Dermis lymphatic vessel endothelial cell (primary cell): ENCODE measurements around the gene GRK6. TPM values are rescaled to one million over a fixed set of nuclear protein-coding genes. Genes with fewer than 3 reads are reported as not detected.

Source experiments
- total RNA-seq: library from RNA; depleted of rRNA; stranded (reverse); fragments of >200 nt; gene quantifications from 2 replicates; pipeline ENCODE4 v1.2.1, GENCODE V29; 2014

The GRK6 gene
- total RNA-seq, result 13.1 and 15.0 TPM in 2 replicates

DNA sequence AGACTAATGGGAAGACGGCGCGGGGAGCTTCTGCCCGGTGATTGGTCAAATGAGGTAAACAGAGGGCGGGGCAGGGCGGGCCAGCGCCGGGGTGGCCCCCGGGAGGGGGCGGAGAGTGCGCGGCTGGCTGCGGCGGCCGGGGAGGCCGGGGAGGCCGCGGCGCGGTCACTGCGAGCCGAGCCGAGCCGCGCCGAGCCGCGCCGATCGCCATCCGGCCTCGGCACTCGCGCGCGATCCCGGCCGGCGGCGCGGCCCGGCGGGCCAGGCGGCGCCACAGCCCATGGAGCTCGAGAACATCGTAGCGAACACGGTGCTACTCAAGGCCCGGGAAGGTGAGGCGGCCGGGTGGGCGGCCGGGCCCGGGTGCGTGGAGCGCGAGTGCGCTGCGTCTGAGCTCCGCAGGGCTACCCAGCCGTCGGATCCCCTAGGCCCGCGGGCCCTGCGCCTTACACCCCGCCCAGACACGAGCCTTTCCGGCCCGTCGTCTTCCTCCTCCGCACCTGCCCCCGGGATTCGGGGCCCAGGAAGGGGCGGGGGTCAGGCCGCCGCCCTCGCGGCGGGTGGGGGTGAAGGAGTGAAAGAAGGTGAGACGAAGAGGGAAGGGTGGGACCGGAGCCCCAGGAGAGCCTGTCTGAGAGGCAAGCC is at the start of gene GRK6:
GRK6 (plus strand) TSS at position 111 of the 645 bp plus-strand sequence; CDS start at position 281, 170 bp downstream.

DNA sequence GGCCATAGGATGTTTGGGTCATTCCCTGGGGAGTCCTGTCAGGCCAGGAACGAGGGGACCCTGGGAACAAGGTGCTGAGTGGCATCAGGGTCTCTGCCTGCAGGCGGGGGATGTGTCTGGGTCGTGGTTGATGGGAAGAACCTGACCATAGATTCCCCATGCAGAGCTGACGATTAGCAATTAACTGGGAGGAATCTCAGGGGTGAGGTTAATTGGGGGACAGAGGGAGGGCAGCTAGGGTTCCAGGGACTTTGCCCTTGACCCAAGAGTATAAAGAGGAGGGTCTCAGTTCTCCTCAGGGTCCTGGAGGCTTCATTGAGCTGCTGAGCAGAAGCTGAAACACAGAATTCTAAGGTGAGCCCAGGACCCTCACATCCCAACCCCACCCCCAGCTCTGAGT is 42.3 kb upstream of the GRK6 start, which contains the start of gene SLC34A1:
SLC34A1 (plus strand) TSS at position 301 of the 400 bp plus-strand sequence. CDS start 1,308 bp downstream, outside the sequence.

GRCh38 chr5:177399997-177400868 is 26.2 kb upstream of the GRK6 start, which contains the start of gene PFN3:
TSS of gene PFN3 (minus strand) at chr5:177400661. CDS start at chr5:177400576, 85 bp downstream.

GRCh38 chr5:177409043-177409801 is 17.3 kb upstream of the GRK6 start, which contains the start of gene F12:
TSS of gene F12 (minus strand) at chr5:177409564. CDS start at chr5:177409527, 37 bp downstream.

GRCh38 chr5:177446200-177447065 is 20.0 kb downstream of the GRK6 start, which contains the start of gene PRR7:
TSS of gene PRR7 (plus strand) at chr5:177446814. CDS start at chr5:177455068, 8,254 bp downstream.

GRCh38 chr5:177473443-177474001 is 47.0 kb downstream of the GRK6 start, which contains the start of gene DBN1:
TSS of gene DBN1 (minus strand) at chr5:177473634. CDS start at chr5:177473521, 113 bp downstream.

Other genes starting within 250 kb of the GRK6 start
- 12.4 and 14.0 TPM in 2 replicates for gene RAB24, start 123.0 kb upstream of the GRK6 start, total RNA-seq
- 80.0 and 94.9 TPM in 2 replicates for gene PRELID1, start 122.9 kb upstream of the GRK6 start, total RNA-seq
- 3.9 and 4.2 TPM in 2 replicates for gene MXD3, start 114.8 kb upstream of the GRK6 start, total RNA-seq
- 322 and 383 TPM in 2 replicates for gene LMAN2, start 75.0 kb upstream of the GRK6 start, total RNA-seq
- 4.6 and 5.1 TPM in 2 replicates for gene RGS14, start 68.8 kb upstream of the GRK6 start, total RNA-seq
- gene SLC34A1, start 42.2 kb upstream of the GRK6 start, total RNA-seq, result not detected in 2 replicates
- not detected in 2 replicates for gene PFN3, start 26.0 kb upstream of the GRK6 start, total RNA-seq
- 0.54 and 0.77 TPM in 2 replicates for gene F12, start 17.1 kb upstream of the GRK6 start, total RNA-seq
- 1.3 and 1.6 TPM in 2 replicates for gene PRR7, start 20.1 kb downstream of the GRK6 start, total RNA-seq
- 91.8 and 130 TPM in 2 replicates for gene DBN1, start 47.0 kb downstream of the GRK6 start, total RNA-seq
- 27.2 and 30.5 TPM in 2 replicates for gene PDLIM7, start 70.9 kb downstream of the GRK6 start, total RNA-seq
- 1.4 and 2.1 TPM in 2 replicates for gene DOK3, start 83.2 kb downstream of the GRK6 start, total RNA-seq
- 65.1 and 72.5 TPM in 2 replicates for gene DDX41, start 90.3 kb downstream of the GRK6 start, total RNA-seq
- 13.2 and 14.8 TPM in 2 replicates for gene FAM193B, start 127.9 kb downstream of the GRK6 start, total RNA-seq
- 109 and 137 TPM in 2 replicates for gene TMED9, start 165.5 kb downstream of the GRK6 start, total RNA-seq
- gene B4GALT7, start 173.5 kb downstream of the GRK6 start, total RNA-seq, result 21.7 and 26.9 TPM in 2 replicates